ENCODE measurements around the gene SH3BGRL3.

GRCh38 chr1:26328597-26328996 is 48.7 kb downstream of the SH3BGRL3 start:
- TF ChIP-seq, protein P1, sequence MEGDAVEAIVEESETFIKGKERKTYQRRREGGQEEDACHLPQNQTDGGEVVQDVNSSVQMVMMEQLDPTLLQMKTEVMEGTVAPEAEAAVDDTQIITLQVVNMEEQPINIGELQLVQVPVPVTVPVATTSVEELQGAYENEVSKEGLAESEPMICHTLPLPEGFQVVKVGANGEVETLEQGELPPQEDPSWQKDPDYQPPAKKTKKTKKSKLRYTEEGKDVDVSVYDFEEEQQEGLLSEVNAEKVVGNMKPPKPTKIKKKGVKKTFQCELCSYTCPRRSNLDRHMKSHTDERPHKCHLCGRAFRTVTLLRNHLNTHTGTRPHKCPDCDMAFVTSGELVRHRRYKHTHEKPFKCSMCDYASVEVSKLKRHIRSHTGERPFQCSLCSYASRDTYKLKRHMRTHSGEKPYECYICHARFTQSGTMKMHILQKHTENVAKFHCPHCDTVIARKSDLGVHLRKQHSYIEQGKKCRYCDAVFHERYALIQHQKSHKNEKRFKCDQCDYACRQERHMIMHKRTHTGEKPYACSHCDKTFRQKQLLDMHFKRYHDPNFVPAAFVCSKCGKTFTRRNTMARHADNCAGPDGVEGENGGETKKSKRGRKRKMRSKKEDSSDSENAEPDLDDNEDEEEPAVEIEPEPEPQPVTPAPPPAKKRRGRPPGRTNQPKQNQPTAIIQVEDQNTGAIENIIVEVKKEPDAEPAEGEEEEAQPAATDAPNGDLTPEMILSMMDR (IDR thresholded peaks at IDR 0.05) = no peak
- no peak for TF ChIP-seq ZFX (IDR thresholded peaks at IDR 0.05; ENCODE audit: borderline replicate concordance)

All from 22Rv1 (cell line).